Measurements from ENCODE around the gene CKAP5.

The CKAP5 gene

GRCh38 chr11:46874586-46874985 lies 28.5 kb upstream of the CKAP5 start:
- no peak for TF ChIP-seq CTCF (IDR thresholded peaks at IDR 0.05)
- DNase-seq (ENCODE audit: low spot score): no peak
- Histone ChIP-seq H3K27ac (no peak overlapping the region), H3K4me3 (no peak overlapping the region)

- Histone ChIP-seq H3K27ac (no peak overlapping the region), H3K4me3 (no peak overlapping the region)
- TF ChIP-seq CTCF (IDR thresholded peaks at IDR 0.05): no peak
- DNase-seq (ENCODE audit: low spot score): no peak
These were observed 22.8 kb upstream of the CKAP5 start for GRCh38 chr11:46868912-46869311.

GRCh38 chr11:46865340-46865739 lies 19.3 kb upstream of the CKAP5 start:
- no peak overlapping the region for H3K27ac ChIP-seq
- no peak for TF ChIP-seq CTCF (IDR thresholded peaks at IDR 0.05)
- no peak overlapping the region for H3K4me3 ChIP-seq
- no peak for DNase-seq (ENCODE audit: low spot score)

- DNase-seq (ENCODE audit: low spot score): no peak
- Histone ChIP-seq H3K27ac (no peak overlapping the region), H3K4me3 (no peak overlapping the region)
- TF ChIP-seq CTCF (IDR thresholded peaks at IDR 0.05): no peak
These were observed 14.1 kb upstream of the CKAP5 start for GRCh38 chr11:46860218-46860617.

- Histone ChIP-seq H3K4me3 (no peak overlapping the region), H3K27ac (no peak overlapping the region)
- no peak for TF ChIP-seq CTCF (IDR thresholded peaks at IDR 0.05)
- no peak for DNase-seq (ENCODE audit: low spot score)
These were observed 13.0 kb upstream of the CKAP5 start for GRCh38 chr11:46858920-46859546.

GRCh38 chr11:46857666-46858065 lies 11.6 kb upstream of the CKAP5 start:
- H3K27ac ChIP-seq: peak overlapping the region in 1 of 2 donors; percentile 15
- H3K4me3 ChIP-seq: no peak overlapping the region
- no peak for DNase-seq (ENCODE audit: low spot score)
- TF ChIP-seq CTCF (IDR thresholded peaks at IDR 0.05): no peak

- no peak for TF ChIP-seq CTCF (IDR thresholded peaks at IDR 0.05)
- peak overlapping the region in 1 of 2 donors; percentile 16 for H3K27ac ChIP-seq
- DNase-seq (ENCODE audit: low spot score): no peak
- no peak overlapping the region for H3K4me3 ChIP-seq
These were observed 10.7 kb upstream of the CKAP5 start for GRCh38 chr11:46856605-46857343.
